Chondrocyte (in vitro differentiated cells): ENCODE measurements around the gene PTGFRN. TPM values are rescaled to one million over a fixed set of nuclear protein-coding genes. Genes with fewer than 3 reads are reported as not detected.

Source experiments
- DNase-seq: peaks from one replicate; pipeline ENCODE4 v3.0.0; 2021; ENCODE audit warnings: mixed read lengths, low spot score
- H3K27ac Mint-ChIP-seq: one replicate; pipeline ENCODE4 v1.8.0; 2021; ENCODE audit warnings: mild to moderate bottlenecking, moderate library complexity, mixed read lengths; ENCODE audit not compliant: unreplicated experiment
- H3K27me3 Mint-ChIP-seq: 2 replicates; pipeline ENCODE4 v1.8.0; 2021; ENCODE audit warnings: low read depth, mixed read lengths
- H3K36me3 Mint-ChIP-seq: 2 replicates; pipeline ENCODE4 v1.8.0; 2021; ENCODE audit warnings: low read depth, mixed read lengths
- H3K4me1 Mint-ChIP-seq: 2 replicates; pipeline ENCODE4 v1.8.0; 2021; ENCODE audit warnings: low read depth, mild to moderate bottlenecking, mixed read lengths
- H3K4me3 Mint-ChIP-seq: one replicate; pipeline ENCODE4 v1.8.0; 2021; ENCODE audit warnings: mild to moderate bottlenecking, moderate library complexity, mixed read lengths; ENCODE audit not compliant: unreplicated experiment
- H3K9me3 Mint-ChIP-seq: 2 replicates; pipeline ENCODE4 v1.8.0; 2021; ENCODE audit warnings: low read depth, mixed read lengths
- total RNA-seq: library from RNA; stranded (reverse); gene quantifications from 3 replicates; pipeline ENCODE4 v1.2.1, GENCODE V29; 2021
- TF ChIP-seq, protein P1 (sequence below): fragments of 200-600 bp; sonication (generic); IDR thresholded peaks from 2 replicates; pipeline ENCODE4 v1.5.0; 2021; ENCODE audit warnings: antibody characterized with exemption, mild to moderate bottlenecking, moderate library complexity

PTGFRN gene
- total RNA-seq, 1 donor from 2014 or later = 117 TPM

DNA sequence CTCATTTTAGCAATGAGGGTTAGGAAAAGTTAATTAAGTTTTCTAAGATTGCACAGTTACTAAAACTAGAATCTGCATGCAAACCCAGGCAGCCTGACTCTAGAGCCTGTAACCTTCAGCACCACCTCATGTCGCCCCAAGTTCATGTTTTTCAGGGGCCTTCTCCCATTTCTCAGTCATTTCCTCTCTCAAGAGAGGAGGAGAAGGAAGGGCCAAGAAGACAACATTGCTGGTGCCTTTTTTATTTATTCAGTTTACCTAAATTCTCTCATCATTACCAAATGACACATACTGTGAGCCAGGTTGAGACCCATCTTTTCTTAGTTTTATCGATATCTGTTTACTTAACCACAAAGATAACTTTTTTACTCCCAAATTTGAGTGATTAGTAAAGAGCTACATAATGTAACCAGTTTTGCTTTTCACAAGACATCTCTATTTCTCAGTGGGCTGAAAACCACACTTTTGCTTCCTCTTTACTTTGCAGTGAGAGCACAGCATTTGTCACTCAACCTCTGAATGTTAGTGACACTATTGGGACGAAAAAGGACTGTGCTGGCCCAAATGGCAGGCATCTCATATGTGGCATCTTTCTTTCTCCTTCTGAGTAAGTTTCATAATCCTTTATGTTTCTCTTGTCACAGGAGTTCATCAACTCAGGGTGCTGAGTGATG is 91.7 kb downstream of the PTGFRN start, which contains the start of gene CD101:
CD101 (plus strand) TSS at position 507 of the 674 bp plus-strand sequence; CDS start at position 565, 58 bp downstream.
- Mint-ChIP-seq H3K27ac (no peak within 1 kb of the TSS), H3K36me3 (peaks cover 2% of the 10 kb centered on the region), H3K4me3 (no peak within 1 kb of the TSS), H3K27me3 (no peaks in the 10 kb centered on the region), H3K9me3 (no peaks in the 10 kb centered on the region), H3K4me1 (peaks cover 26% of the 10 kb centered on the region)
- no peak for DNase-seq
- TF ChIP-seq, protein P1, sequence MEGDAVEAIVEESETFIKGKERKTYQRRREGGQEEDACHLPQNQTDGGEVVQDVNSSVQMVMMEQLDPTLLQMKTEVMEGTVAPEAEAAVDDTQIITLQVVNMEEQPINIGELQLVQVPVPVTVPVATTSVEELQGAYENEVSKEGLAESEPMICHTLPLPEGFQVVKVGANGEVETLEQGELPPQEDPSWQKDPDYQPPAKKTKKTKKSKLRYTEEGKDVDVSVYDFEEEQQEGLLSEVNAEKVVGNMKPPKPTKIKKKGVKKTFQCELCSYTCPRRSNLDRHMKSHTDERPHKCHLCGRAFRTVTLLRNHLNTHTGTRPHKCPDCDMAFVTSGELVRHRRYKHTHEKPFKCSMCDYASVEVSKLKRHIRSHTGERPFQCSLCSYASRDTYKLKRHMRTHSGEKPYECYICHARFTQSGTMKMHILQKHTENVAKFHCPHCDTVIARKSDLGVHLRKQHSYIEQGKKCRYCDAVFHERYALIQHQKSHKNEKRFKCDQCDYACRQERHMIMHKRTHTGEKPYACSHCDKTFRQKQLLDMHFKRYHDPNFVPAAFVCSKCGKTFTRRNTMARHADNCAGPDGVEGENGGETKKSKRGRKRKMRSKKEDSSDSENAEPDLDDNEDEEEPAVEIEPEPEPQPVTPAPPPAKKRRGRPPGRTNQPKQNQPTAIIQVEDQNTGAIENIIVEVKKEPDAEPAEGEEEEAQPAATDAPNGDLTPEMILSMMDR = no peak

DNA sequence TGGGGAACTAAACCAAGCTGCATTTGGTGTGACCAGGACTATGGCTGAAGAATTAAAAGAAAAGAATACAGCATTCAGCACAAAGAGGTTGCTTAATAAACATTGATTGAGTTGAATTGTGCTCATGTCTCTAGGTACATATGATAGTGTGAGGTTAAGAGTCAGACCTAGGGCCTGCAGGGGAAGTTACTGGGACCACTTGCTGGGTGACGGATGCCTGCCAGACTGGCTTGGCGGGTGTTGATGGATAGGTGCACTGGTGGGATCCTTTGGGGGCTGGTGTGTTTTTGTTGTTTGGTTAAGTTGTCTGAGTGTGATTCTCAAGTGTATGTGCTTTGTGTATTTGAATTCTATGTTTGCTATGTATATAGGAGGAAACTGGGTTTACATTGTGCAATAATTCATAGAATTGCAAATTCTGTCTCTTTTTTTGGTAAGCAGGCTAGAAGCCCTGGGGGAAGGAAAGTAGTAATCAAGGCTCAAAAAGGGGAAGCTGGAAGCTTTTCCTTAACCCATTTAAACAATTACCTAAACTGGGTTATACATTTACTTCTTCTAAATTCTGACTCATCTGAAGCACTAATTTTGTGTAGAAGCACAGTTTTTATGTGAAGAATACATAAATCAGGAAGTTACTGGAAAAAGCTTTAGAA is 93.6 kb downstream of the PTGFRN start:
- no peak for DNase-seq
- no peak overlapping the region for H3K27ac Mint-ChIP-seq
- no peaks in the 10 kb centered on the region for H3K27me3 Mint-ChIP-seq
- no peak overlapping the region for H3K4me3 Mint-ChIP-seq
- TF ChIP-seq, protein P1 = no peak
- H3K9me3 Mint-ChIP-seq = no peaks in the 10 kb centered on the region
- H3K4me1 Mint-ChIP-seq = peaks cover 15% of the 10 kb centered on the region
- no peaks in the 10 kb centered on the region for H3K36me3 Mint-ChIP-seq

DNA sequence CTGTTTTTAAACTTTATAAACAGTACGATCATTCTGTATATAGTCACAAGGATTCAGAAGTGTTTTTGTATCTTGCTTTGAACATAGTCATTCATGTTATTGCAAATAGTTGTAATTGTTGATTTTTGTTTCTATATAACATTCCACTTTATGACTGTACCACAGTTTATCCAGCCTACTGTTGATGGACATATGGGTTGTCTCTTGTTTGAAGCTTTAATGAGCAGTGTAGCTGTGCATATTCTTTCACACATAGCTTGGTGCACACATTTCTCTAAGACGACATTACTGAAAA is 98.0 kb downstream of the PTGFRN start:
- Mint-ChIP-seq H3K27me3 (no peaks in the 10 kb centered on the region), H3K4me3 (no peak overlapping the region), H3K27ac (no peak overlapping the region), H3K9me3 (no peaks in the 10 kb centered on the region), H3K36me3 (no peaks in the 10 kb centered on the region), H3K4me1 (peaks cover 15% of the 10 kb centered on the region)
- DNase-seq = no peak
- TF ChIP-seq, protein P1 = no peak

DNA sequence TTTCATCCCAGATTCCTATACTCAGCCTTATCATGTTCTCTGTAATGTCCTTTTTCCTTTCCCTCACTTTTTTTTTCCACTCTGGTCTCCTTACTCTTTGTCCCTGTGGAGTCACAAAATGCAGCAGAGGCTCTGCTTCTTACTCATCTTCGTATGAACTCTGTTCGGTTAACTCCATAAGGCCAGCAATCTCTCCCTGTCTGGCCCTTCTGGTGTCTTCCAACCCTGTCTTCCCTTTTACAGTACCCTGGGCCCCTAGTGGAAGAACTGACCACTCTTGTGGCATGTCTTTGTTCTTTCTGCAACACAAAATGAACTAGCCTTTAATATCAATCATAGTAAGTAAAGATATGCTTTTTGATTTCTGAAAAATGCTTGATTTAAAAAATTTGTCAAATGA is 98.9 kb downstream of the PTGFRN start:
- Mint-ChIP-seq H3K4me1 (peaks cover 9% of the 10 kb centered on the region), H3K4me3 (no peak overlapping the region), H3K9me3 (no peaks in the 10 kb centered on the region), H3K36me3 (no peaks in the 10 kb centered on the region), H3K27me3 (no peaks in the 10 kb centered on the region), H3K27ac (no peak overlapping the region)
- TF ChIP-seq, protein P1 = no peak
- DNase-seq = no peak

- Mint-ChIP-seq H3K4me3 (no peak overlapping the region), H3K27me3 (no peaks in the 10 kb centered on the region), H3K36me3 (no peaks in the 10 kb centered on the region), H3K27ac (no peak overlapping the region), H3K4me1 (peaks cover 8% of the 10 kb centered on the region), H3K9me3 (no peaks in the 10 kb centered on the region)
- TF ChIP-seq, protein P1 = no peak
- DNase-seq = no peak
Observed at GRCh38 chr1:117009132-117009531, 99.4 kb downstream of the PTGFRN start.
